Dendritic cell treated with granulocyte-macrophage colony-stimulating factor and Interleukin-4, amounts not matched to agents 40 ng/mL and 50 ng/mL, for 4 days (primary cell): Measurements from ENCODE around the gene ZNRD2.

ENCODE experiments used
- H3K27ac Mint-ChIP-seq: one replicate; pipeline ENCODE4 v1.8.0; 2022; ENCODE audit warnings: mild to moderate bottlenecking, mixed read lengths
- H3K27me3 Mint-ChIP-seq: one replicate; pipeline ENCODE4 v1.8.0; 2022; ENCODE audit warnings: mild to moderate bottlenecking, mixed read lengths
- H3K36me3 Mint-ChIP-seq: one replicate; pipeline ENCODE4 v1.8.0; 2022; ENCODE audit warnings: low read depth, mixed read lengths
- H3K4me1 Mint-ChIP-seq: one replicate; pipeline ENCODE4 v1.8.0; 2022; ENCODE audit warnings: low read depth, mixed read lengths
- H3K4me3 Mint-ChIP-seq: one replicate; pipeline ENCODE4 v1.8.0; 2022; ENCODE audit warnings: mild to moderate bottlenecking, moderate library complexity, mixed read lengths
- H3K9me3 Mint-ChIP-seq: one replicate; pipeline ENCODE4 v1.8.0; 2022; ENCODE audit warnings: mixed read lengths
- intact Hi-C: fragments of 100-400 bp; cut with micrococcal nuclease; formaldehyde crosslinking; loops from one replicate; pipeline ENCODE4 v1.15.0; 2022

The ZNRD2 gene

DNA sequence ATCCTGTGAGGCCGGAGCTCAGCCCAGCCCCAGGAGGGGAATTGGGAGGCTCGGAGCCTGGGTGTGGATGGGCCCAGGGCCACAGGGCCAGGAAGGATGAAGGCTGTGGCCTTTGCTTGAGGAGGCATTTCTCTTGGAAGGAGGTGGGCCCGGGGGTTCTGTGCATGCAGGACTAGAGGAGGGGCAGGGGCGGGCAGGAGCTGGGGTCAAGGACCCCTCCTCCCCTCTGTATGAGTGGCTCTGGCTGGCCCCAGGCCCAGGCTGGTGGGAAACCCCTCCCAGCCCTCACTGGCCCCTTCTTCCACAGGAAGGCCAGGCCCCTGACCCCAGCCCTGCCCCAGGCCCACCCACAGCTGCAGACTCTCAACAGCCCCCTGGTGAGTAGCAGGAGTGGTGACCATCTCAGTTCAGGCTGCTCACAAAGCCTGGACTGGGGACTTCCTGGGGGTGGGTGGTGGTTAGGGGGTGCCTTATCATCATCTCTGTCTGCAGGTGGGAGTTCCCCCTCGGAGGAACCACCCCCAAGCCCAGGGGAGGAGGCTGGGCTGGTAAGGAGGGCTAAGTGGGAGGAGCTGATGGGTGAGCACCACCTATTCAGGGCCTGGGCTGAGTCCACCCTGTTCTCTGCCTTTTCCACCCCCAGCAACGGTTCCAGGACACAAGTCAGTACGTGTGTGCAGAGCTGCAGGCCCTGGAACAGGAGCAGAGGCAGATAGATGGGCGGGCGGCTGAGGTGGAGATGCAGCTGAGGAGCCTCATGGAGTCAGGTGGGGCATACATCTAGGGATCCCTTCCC lies 19.4 kb downstream of the ZNRD2 start:
- Mint-ChIP-seq H3K9me3 (no peaks in the 10 kb centered on the region), H3K4me1 (peaks cover 79% of the 10 kb centered on the region), H3K36me3 (peaks cover 94% of the 10 kb centered on the region), H3K4me3 (no peak overlapping the region), H3K27ac (peak overlapping the region; percentile 95), H3K27me3 (no peaks in the 10 kb centered on the region)
- intact Hi-C loops: no loop called here

DNA sequence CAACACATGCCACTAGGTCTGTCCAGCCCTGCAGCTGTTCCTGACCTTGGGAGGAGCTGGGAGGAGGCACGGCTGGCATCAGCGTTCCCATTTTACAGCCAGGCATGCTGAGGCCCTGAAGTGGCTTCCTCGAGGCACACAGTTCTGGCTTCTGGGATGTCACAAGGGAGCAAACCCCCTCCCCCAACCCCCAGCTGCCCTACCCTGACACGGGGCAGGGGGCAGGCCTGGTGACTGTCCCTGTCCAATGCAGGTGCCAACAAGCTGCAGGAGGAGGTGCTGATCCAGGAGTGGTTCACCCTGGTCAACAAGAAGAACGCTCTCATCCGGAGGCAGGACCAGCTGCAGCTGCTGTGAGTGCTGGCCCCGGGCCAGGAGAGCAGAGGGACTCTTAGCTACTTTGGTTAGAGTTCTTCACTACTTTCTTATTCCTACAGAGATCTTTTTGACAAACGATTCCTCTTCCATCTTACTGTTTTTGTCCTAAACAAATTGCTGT lies 20.0 kb downstream of the ZNRD2 start:
- H3K36me3 Mint-ChIP-seq: peaks cover 95% of the 10 kb centered on the region
- no peaks in the 10 kb centered on the region for H3K9me3 Mint-ChIP-seq
- peaks cover 84% of the 10 kb centered on the region for H3K4me1 Mint-ChIP-seq
- no peak overlapping the region for H3K27ac Mint-ChIP-seq
- H3K27me3 Mint-ChIP-seq: no peaks in the 10 kb centered on the region
- H3K4me3 Mint-ChIP-seq: no peak overlapping the region
- intact Hi-C loops: no loop called here

GRCh38 chr11:65591939-65592857 lies 21.9 kb downstream of the ZNRD2 start:
- H3K4me1 Mint-ChIP-seq: peaks cover 80% of the 10 kb centered on the region

GRCh38 chr11:65592858-65593517 lies 22.7 kb downstream of the ZNRD2 start:
- Mint-ChIP-seq H3K9me3 (no peaks in the 10 kb centered on the region), H3K36me3 (peaks cover 93% of the 10 kb centered on the region), H3K27ac (peak overlapping the region; percentile 68), H3K27me3 (no peaks in the 10 kb centered on the region), H3K4me3 (peak overlapping the region; percentile 5), H3K4me1 (peaks cover 80% of the 10 kb centered on the region)
- intact Hi-C loops: no loop called here

More at GRCh38 chr11:65591939-65592857, 21.9 kb downstream of the ZNRD2 start:
- H3K9me3 Mint-ChIP-seq: no peaks in the 10 kb centered on the region
- H3K36me3 Mint-ChIP-seq: peaks cover 90% of the 10 kb centered on the region
- H3K27me3 Mint-ChIP-seq: no peaks in the 10 kb centered on the region
- H3K27ac Mint-ChIP-seq: no peak overlapping the region
- intact Hi-C loops: no loop called here
- H3K4me3 Mint-ChIP-seq: no peak overlapping the region

- peaks cover 79% of the 10 kb centered on the region for H3K4me1 Mint-ChIP-seq
- H3K36me3 Mint-ChIP-seq: peaks cover 93% of the 10 kb centered on the region
- peak overlapping the region; percentile 68 for H3K27ac Mint-ChIP-seq
These were observed 23.5 kb downstream of the ZNRD2 start for GRCh38 chr11:65593518-65594414.

DNA sequence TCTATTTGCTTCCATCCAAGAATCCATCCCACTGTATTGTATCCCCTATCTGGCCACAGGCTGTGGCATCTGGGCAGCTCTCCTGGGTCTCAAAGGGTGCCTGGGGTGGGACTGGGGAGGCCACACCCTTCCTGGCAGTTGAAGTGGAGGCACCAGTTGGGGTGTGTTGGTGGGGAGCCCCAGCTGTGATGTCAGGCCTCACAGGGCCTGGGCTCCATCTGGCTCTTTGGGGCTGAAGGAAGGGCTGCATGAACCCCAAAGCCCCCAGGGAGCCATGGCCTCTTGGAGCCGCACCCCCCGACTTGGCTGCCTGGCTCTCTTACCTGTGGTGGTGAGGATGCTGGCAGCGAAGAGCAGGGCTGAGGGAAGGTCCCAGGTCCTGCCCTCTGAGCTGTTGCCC lies 24.9 kb downstream of the ZNRD2 start:
- Mint-ChIP-seq H3K4me1 (peaks cover 71% of the 10 kb centered on the region), H3K27ac (peak overlapping the region; percentile 69), H3K9me3 (no peaks in the 10 kb centered on the region), H3K36me3 (peaks cover 93% of the 10 kb centered on the region), H3K4me3 (no peak overlapping the region), H3K27me3 (no peaks in the 10 kb centered on the region)
- intact Hi-C loops: no loop called here

More at GRCh38 chr11:65593518-65594414, 23.5 kb downstream of the ZNRD2 start:
- H3K27me3 Mint-ChIP-seq: no peaks in the 10 kb centered on the region
- intact Hi-C loops: no loop called here
- H3K9me3 Mint-ChIP-seq: no peaks in the 10 kb centered on the region
- H3K4me3 Mint-ChIP-seq: peak overlapping the region; percentile 5

DNA sequence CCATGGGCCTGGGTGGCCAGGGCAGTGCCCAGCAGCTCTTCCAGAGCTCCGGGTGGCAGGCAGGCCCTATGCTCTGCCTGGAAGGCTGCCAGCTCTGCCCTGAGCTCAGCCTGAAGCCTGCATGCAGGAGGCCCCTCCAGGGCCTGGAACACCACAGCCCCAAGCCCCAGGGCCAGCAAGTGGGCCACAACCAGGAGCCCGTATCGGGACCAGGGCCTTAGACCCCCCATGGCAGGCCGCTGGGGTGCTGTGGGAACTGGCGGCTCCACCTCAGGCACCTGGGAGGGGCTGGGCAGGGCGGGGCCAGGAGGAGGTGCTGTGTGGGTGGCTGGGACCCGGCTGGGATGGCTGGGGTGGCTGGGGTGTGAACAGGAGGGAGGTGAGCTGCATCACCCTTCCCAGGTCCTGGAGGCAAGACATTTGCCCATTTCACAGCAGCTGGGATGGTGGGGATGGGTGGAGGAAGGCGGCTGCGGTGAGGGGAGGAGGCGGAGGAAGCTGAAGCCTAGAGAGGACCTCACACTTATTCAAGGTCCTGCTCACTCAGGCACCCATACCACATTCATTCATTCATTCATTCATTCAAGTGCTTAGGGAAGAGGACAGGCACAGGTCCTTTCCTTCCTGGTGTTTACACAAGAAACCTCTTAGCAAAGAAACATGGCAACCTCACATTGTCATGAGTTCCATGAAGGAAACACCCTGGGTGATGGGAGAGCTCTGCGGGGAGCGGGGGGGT lies 25.4 kb downstream of the ZNRD2 start, which contains the start of gene KCNK7:
KCNK7 (minus strand) TSS at position 258 of the 739 bp plus-strand sequence; CDS start at position 230, 28 bp downstream.
- H3K4me1 Mint-ChIP-seq: peaks cover 67% of the 10 kb centered on the region
- no peaks in the 10 kb centered on the region for H3K9me3 Mint-ChIP-seq
- H3K27ac Mint-ChIP-seq: peak within 1 kb of the TSS; percentile 69
- intact Hi-C loops: no loop called here
- peaks cover 93% of the 10 kb centered on the region for H3K36me3 Mint-ChIP-seq
- no peak within 1 kb of the TSS for H3K4me3 Mint-ChIP-seq
- no peaks in the 10 kb centered on the region for H3K27me3 Mint-ChIP-seq

- Mint-ChIP-seq H3K9me3 (no peaks in the 10 kb centered on the region), H3K36me3 (peaks cover 93% of the 10 kb centered on the region), H3K4me3 (no peak overlapping the region), H3K4me1 (peaks cover 68% of the 10 kb centered on the region), H3K27ac (peak overlapping the region; percentile 69), H3K27me3 (no peaks in the 10 kb centered on the region)
- intact Hi-C loops: no loop called here
These were observed 26.2 kb downstream of the ZNRD2 start for GRCh38 chr11:65596520-65596919.

- no peaks in the 10 kb centered on the region for H3K9me3 Mint-ChIP-seq
These were observed 28.0 kb downstream of the ZNRD2 start for GRCh38 chr11:65598258-65598699.

DNA sequence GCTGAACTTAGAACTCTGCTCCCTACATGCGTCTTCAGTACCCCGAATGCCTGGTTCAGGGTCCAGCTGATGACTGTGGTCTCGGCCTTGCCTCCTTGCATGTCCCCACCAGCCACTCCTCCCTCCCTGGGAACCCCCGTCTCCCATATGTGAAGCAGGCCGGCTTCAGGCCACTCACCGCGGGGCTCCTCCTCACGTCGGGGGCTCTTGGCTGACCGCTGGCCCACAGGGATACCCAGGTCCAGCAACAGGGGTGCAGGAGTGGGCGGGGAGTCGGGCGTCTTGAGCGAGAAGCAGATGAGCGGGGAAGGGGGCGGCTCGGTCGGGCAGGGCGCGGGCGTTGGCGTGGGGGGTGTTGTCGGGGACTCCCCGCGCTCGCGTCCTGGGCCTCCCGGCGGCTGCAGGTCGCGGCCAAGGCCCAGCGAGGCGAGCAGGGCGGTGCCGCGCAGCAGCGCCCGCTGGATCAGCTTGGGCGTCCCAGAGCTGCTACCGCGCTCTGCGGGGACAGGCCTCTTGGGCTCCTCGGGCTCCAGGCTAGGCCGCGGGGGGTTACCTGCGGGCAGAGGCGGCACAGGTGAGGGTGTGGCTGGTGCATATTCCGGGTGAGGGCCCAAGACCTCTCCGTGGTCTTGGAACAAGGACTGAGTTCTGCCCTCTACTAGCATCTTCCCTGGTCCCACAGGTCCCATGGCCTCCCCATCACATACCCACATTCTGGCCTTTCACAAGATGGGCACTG lies 29.1 kb downstream of the ZNRD2 start:
- H3K4me1 Mint-ChIP-seq: peaks cover 52% of the 10 kb centered on the region
- intact Hi-C loops: no loop called here
- no peaks in the 10 kb centered on the region for H3K9me3 Mint-ChIP-seq
- no peak overlapping the region for H3K27ac Mint-ChIP-seq
- peaks cover 93% of the 10 kb centered on the region for H3K36me3 Mint-ChIP-seq
- H3K27me3 Mint-ChIP-seq: no peaks in the 10 kb centered on the region
- H3K4me3 Mint-ChIP-seq: no peak overlapping the region

More at GRCh38 chr11:65598258-65598699, 28.0 kb downstream of the ZNRD2 start:
- no peak overlapping the region for H3K27ac Mint-ChIP-seq
- H3K4me1 Mint-ChIP-seq: peaks cover 57% of the 10 kb centered on the region
- intact Hi-C loops: no loop called here
- H3K36me3 Mint-ChIP-seq: peaks cover 93% of the 10 kb centered on the region
- H3K4me3 Mint-ChIP-seq: no peak overlapping the region
- H3K27me3 Mint-ChIP-seq: no peaks in the 10 kb centered on the region

DNA sequence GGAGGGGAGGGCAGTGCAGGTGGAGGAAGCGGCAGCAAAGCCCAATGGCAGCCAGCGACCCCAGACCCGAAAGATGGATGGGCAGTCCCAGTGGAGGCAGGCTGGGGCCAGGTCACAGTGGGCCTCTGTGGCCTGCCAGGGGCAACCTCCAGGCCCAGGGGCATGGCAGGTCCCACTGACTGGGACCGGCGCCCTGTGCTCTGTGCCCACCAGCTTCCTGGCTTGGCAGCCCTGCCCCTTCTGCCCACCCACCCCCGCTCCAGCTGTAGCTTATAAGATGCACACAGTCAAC lies 29.6 kb downstream of the ZNRD2 start:
- Mint-ChIP-seq H3K27ac (no peak overlapping the region), H3K27me3 (no peaks in the 10 kb centered on the region), H3K9me3 (no peaks in the 10 kb centered on the region), H3K4me3 (no peak overlapping the region), H3K36me3 (peaks cover 94% of the 10 kb centered on the region), H3K4me1 (peaks cover 47% of the 10 kb centered on the region)
- intact Hi-C loops: no loop called here

DNA sequence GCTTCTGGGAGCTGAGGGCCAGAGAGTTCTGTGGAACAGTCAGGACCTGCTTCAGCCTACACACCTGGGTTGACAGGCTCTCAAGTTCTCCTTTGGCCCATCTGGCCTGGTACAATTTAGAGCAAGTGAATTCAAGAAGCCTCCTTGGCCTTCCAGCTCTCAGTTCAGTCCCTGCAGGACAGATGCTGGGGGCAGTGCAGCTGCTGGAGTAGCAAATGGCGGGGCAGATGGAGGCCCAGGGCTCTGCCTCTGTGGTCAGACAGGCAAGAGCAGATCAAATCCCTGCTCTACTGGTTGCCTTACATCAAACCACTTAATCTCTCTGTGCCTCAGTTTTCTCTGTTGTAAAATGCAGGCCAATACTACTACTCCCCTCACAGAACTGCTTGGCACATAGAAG lies 34.0 kb downstream of the ZNRD2 start:
- peaks cover 100% of the 10 kb centered on the region for H3K36me3 Mint-ChIP-seq
- H3K27me3 Mint-ChIP-seq: no peaks in the 10 kb centered on the region
- peaks cover 41% of the 10 kb centered on the region for H3K4me1 Mint-ChIP-seq
- no peak overlapping the region for H3K4me3 Mint-ChIP-seq
- no peaks in the 10 kb centered on the region for H3K9me3 Mint-ChIP-seq
- no peak overlapping the region for H3K27ac Mint-ChIP-seq
- intact Hi-C loops: no loop called here
